ENCODE measurements around the gene TSG101. TPM values are rescaled to one million over a fixed set of nuclear protein-coding genes. Genes with fewer than 3 reads are reported as not detected.

The TSG101 gene
- polyA plus RNA-seq, 4 donors, result 131 to 152 (median 147) TPM

Other genes starting within 250 kb of the TSG101 start
- 10 to 100 TPM; 20.4 to 24.3 (median 22.4) TPM for gene HPS5, start 204.8 kb downstream of the TSG101 start, polyA plus RNA-seq (ENCODE audit: insufficient read length in 4 of 4)
- 10 to 100 TPM; 47.0 to 58.9 (median 56.0) TPM for gene GTF2H1, start 204.4 kb downstream of the TSG101 start, polyA plus RNA-seq (ENCODE audit: insufficient read length in 4 of 4)
- gene LDHA, start 132.4 kb downstream of the TSG101 start, polyA plus RNA-seq (ENCODE audit: insufficient read length in 4 of 4), result 100 to 1,000 TPM; 258 to 328 (median 284) TPM
- 1 to 10 TPM in 1 of 4 donors, under 1 TPM in 3; 0.19 to 1.2 (median 0.31) TPM for gene LDHC, start 114.6 kb downstream of the TSG101 start, polyA plus RNA-seq (ENCODE audit: insufficient read length in 4 of 4)
- gene LDHAL6A, start 71.1 kb downstream of the TSG101 start, polyA plus RNA-seq (ENCODE audit: insufficient read length in 4 of 4), result 1 to 10 TPM in 1 of 4 donors, under 1 TPM in 3; 0.74 to 1.4 (median 0.91) TPM
- gene UEVLD, start 61.8 kb upstream of the TSG101 start, polyA plus RNA-seq (ENCODE audit: insufficient read length in 4 of 4), result 10 to 100 TPM; 19.5 to 23.6 (median 22.3) TPM
- gene MISFA, start 72.8 kb upstream of the TSG101 start, polyA plus RNA-seq (ENCODE audit: insufficient read length in 4 of 4), result 1 to 10 TPM; 5.3 to 7.2 (median 5.7) TPM
- gene SPTY2D1, start 107.4 kb upstream of the TSG101 start, polyA plus RNA-seq (ENCODE audit: insufficient read length in 4 of 4), result 10 to 100 TPM; 23.2 to 32.4 (median 30.8) TPM
- 1 to 10 TPM; 8.3 to 9.9 (median 9.1) TPM for gene TMEM86A, start 171.8 kb upstream of the TSG101 start, polyA plus RNA-seq (ENCODE audit: insufficient read length in 4 of 4)
- gene IGSF22, start 199.2 kb upstream of the TSG101 start, polyA plus RNA-seq (ENCODE audit: insufficient read length in 4 of 4), result 1 to 10 TPM; 2.0 to 2.5 (median 2.2) TPM